ENCODE results near the gene CELSR2. TPM values are rescaled to one million over a fixed set of nuclear protein-coding genes. Genes with fewer than 3 reads are reported as not detected.

The CELSR2 gene
- total RNA-seq, 6 experiments from 2014 or later: 1.3 to 3.3 (median 3.0) TPM

- no peak for ATAC-seq
- intact Hi-C loops (cut with DNase I): no loop called here
These were observed 22.9 kb downstream of the CELSR2 start for GRCh38 chr1:109272021-109272799.

GRCh38 chr1:109272831-109273547 is 23.6 kb downstream of the CELSR2 start:
- no peaks in the 10 kb centered on the region for H3K36me3 ChIP-seq
- DNase-seq (peak in 1 of 3 donors; percentile 51), ATAC-seq (no peak)
- 100% methylated on average over 1 of the region's 16 CpGs for WGBS (ENCODE audit: insufficient coverage, low coverage, low lambda C conversion rate, missing lambda C conversion rate)
- H3K4me1 ChIP-seq: peaks cover 0 to 37% (median 12%) of the 10 kb centered on the region in 4 donors
- H3K27ac ChIP-seq: peak overlapping the region in 1 of 3 donors; percentile 29
- TF ChIP-seq CTCF (IDR thresholded peaks at IDR 0.05) (no peak), POLR2A (IDR thresholded peaks at IDR 0.05) (no peak)
- no peak overlapping the region for H3K4me3 ChIP-seq
- H3K9me3 ChIP-seq: no peaks in the 10 kb centered on the region
- intact Hi-C loops (cut with DNase I): no loop called here
- H3K27me3 ChIP-seq: no peaks in the 10 kb centered on the region

More at GRCh38 chr1:109272021-109272799, 22.9 kb downstream of the CELSR2 start:
- Histone ChIP-seq H3K4me1 (peaks cover 0 to 29% (median 8%) of the 10 kb centered on the region in 4 donors), H3K9me3 (no peaks in the 10 kb centered on the region), H3K27ac (no peak overlapping the region), H3K36me3 (no peaks in the 10 kb centered on the region), H3K27me3 (no peaks in the 10 kb centered on the region), H3K4me3 (no peak overlapping the region)
- TF ChIP-seq POLR2A (IDR thresholded peaks at IDR 0.05) (no peak), CTCF (IDR thresholded peaks at IDR 0.05) (no peak)
- peak in 1 of 3 donors; percentile 55 for DNase-seq
- WGBS (ENCODE audit: insufficient coverage, low coverage, low lambda C conversion rate, missing lambda C conversion rate): 93% methylated on average over 3 of the region's 13 CpGs

- ATAC-seq: no peak
- peak overlapping the region in 1 of 3 donors; percentile 88 for H3K27ac ChIP-seq
These were observed 24.4 kb downstream of the CELSR2 start for GRCh38 chr1:109273570-109274288.

More at GRCh38 chr1:109273570-109274288, 24.4 kb downstream of the CELSR2 start:
- intact Hi-C loops (cut with DNase I): no loop called here
- TF ChIP-seq POLR2A (IDR thresholded peaks at IDR 0.05) (no peak), CTCF (IDR thresholded peaks at IDR 0.05) (no peak)
- Histone ChIP-seq H3K4me3 (peak overlapping the region in 1 of 3 donors; percentile 27), H3K27me3 (no peaks in the 10 kb centered on the region), H3K9me3 (no peaks in the 10 kb centered on the region), H3K4me1 (peaks cover 0 to 41% (median 14%) of the 10 kb centered on the region in 4 donors), H3K36me3 (no peaks in the 10 kb centered on the region)
- WGBS (ENCODE audit: insufficient coverage, low coverage, low lambda C conversion rate, missing lambda C conversion rate): 62% methylated on average over 11 of the region's 30 CpGs
- peak in 1 of 3 donors; percentile 57 for DNase-seq

Measured in right lobe of liver (tissue), 6 donors.